A673 (cell line): ENCODE data around the gene B3GNT2.

Experiments used
- EZH2 ChIP-seq: fragments of 200-600 bp; sonication (generic); IDR thresholded peaks from 2 replicates; pipeline ENCODE4 v1.6.1; 2017; ENCODE audit warnings: borderline replicate concordance, low read depth, mild to moderate bottlenecking, mixed read lengths, antibody characterized with exemption, low read length; ENCODE audit not compliant: poor library complexity, severe bottlenecking
- TF ChIP-seq, protein P1 (sequence below): fragments of 300-800, 200-600 bp; sonication (generic); conservative IDR thresholded peaks from 2 replicates; pipeline ENCODE4 v1.5.1; 2017; ENCODE audit warnings: low read depth, mild to moderate bottlenecking, antibody characterized with exemption, low read length, moderate library complexity, mixed read lengths

DNA sequence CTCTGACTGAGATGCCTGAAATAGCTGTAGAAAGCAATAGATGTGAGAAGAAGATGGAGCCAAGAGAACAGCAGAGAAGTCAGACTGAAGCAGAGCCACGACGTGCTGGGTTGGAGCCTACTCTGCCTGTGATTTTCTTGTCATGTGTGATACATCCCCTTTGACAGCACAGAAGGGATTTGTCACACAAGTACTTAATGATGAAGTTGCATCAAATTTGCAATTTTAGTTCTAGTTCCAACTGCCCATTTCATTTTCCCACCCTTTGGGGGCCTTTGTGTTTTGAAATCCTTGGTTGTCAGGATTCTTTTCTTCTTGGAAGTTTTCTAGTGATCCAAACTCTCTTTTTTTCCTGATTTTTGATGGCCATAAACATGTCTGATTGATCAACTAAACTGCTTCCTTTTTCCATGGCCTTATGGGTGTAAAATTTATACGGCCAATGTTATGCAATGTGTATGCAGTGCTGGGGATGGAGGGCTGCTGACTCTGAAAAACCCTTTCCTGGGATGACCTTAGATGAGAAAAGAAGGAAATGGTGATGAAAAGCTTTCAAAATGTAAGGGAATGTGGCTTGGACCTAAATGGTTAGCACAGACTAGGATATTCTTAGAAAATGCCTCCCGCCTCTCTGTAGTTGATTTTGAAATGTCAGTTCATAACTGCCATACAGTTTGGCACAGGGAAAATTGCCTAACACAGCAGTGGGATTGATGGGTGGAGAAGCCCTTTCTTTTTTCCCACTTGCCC lies 9.6 kb upstream of the B3GNT2 start:
- TF ChIP-seq, protein P1, sequence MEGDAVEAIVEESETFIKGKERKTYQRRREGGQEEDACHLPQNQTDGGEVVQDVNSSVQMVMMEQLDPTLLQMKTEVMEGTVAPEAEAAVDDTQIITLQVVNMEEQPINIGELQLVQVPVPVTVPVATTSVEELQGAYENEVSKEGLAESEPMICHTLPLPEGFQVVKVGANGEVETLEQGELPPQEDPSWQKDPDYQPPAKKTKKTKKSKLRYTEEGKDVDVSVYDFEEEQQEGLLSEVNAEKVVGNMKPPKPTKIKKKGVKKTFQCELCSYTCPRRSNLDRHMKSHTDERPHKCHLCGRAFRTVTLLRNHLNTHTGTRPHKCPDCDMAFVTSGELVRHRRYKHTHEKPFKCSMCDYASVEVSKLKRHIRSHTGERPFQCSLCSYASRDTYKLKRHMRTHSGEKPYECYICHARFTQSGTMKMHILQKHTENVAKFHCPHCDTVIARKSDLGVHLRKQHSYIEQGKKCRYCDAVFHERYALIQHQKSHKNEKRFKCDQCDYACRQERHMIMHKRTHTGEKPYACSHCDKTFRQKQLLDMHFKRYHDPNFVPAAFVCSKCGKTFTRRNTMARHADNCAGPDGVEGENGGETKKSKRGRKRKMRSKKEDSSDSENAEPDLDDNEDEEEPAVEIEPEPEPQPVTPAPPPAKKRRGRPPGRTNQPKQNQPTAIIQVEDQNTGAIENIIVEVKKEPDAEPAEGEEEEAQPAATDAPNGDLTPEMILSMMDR: no peak
- TF ChIP-seq EZH2: no peak
